ENCODE results near the gene ZFP3.

ZFP3 gene

DNA sequence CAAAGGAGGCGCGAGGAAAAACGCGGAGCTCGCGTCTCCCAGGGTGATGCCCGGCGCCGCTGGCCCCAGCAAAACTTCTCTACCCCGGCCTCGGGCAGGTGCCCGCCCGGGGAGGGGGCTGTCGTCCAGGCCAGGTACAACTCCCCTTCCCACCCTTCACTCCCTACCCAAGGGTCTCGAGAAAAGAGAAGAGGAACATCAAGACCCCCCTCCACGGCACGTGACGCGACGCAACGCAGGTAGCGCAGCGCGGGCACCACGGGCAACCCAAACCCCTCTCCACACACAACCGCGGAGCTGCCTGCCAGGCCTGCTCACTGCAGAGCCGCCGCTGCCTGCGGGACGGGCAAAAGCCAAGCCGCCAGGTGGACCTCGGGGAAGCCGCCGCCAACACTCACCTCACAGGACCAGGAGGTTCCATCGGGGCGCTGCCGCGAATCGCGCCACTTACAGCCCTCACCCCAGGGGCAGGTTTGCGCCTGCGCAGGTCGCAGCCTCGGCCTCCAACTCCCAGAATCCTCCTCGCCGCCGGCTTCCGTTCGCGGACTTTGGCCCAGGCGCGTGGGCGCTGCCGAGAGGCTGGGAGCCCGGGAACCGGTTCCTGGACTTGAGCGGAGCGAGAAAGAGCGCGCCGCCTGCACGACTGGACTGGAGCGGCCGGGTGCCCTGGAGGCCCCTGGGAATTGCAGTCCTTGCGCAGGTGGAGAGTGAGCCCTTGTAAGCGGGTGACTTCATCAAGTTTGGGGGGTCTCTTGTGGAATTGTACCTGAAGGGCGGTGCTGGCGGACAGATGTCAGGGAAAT, 33.3 kb downstream of the ZFP3 start, which contains the start of gene ZNF232:
Gene ZNF232, minus strand, starts transcription at position 477 of the 803 bp plus-strand sequence. Its CDS starts 56 bp downstream, at position 421.
- H3K9me3 ChIP-seq (replicated peaks; ENCODE audit: insufficient read depth, low read length), result no peaks in the 10 kb centered on the region
- peak within 1 kb of the TSS; percentile 96 for H3K4me2 ChIP-seq (ENCODE audit: low read depth, low read length)
- peaks cover 3% of the 10 kb centered on the region; the same call in 1 of the 2 replicates for H3K36me3 ChIP-seq (replicated peaks; ENCODE audit: insufficient read depth, low read length)
- H3F3A ChIP-seq (ENCODE audit: insufficient read depth, low read length), result 0 out of 2 replicates have a peak, but pooled peaks cover 3% of the 10 kb centered on the region
- H2AFZ ChIP-seq (ENCODE audit: low read length), result peak within 1 kb of the TSS; percentile 100
- H3K9me2 ChIP-seq (replicated peaks; ENCODE audit: insufficient read depth, low read length), result no peaks in the 10 kb centered on the region
- H3K4me1 ChIP-seq (ENCODE audit: low read length), result no peaks in the 10 kb centered on the region
- TF ChIP-seq EZH2 (optimal IDR thresholded peaks at IDR 0.05; ENCODE audit: low read depth, low read length), result no peak
- TF ChIP-seq EZH2phosphoT487 (IDR thresholded peaks at IDR 0.05; ENCODE audit: low read length), result no peak
- TF ChIP-seq, protein P1, sequence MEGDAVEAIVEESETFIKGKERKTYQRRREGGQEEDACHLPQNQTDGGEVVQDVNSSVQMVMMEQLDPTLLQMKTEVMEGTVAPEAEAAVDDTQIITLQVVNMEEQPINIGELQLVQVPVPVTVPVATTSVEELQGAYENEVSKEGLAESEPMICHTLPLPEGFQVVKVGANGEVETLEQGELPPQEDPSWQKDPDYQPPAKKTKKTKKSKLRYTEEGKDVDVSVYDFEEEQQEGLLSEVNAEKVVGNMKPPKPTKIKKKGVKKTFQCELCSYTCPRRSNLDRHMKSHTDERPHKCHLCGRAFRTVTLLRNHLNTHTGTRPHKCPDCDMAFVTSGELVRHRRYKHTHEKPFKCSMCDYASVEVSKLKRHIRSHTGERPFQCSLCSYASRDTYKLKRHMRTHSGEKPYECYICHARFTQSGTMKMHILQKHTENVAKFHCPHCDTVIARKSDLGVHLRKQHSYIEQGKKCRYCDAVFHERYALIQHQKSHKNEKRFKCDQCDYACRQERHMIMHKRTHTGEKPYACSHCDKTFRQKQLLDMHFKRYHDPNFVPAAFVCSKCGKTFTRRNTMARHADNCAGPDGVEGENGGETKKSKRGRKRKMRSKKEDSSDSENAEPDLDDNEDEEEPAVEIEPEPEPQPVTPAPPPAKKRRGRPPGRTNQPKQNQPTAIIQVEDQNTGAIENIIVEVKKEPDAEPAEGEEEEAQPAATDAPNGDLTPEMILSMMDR (IDR thresholded peaks at IDR 0.05; ENCODE audit: low read length), result no peak
- DNase-seq, result peak; percentile 96
- peak within 1 kb of the TSS; percentile 24; the same call in 1 of the 2 replicates for H3K27ac ChIP-seq (ENCODE audit: low read length)
- H3K9ac ChIP-seq (ENCODE audit: low read length), result peak within 1 kb of the TSS; percentile 77
- H3K27me3 ChIP-seq (replicated peaks; ENCODE audit: insufficient read depth, low read length), result no peaks in the 10 kb centered on the region
- no peaks in the 10 kb centered on the region for H4K20me1 ChIP-seq (ENCODE audit: insufficient read depth, low read length)
- H3K4me3 ChIP-seq (ENCODE audit: low read length), result peak within 1 kb of the TSS; percentile 99
- peaks cover 12% of the 10 kb centered on the region for H3K79me2 ChIP-seq (ENCODE audit: low read length)

DNA sequence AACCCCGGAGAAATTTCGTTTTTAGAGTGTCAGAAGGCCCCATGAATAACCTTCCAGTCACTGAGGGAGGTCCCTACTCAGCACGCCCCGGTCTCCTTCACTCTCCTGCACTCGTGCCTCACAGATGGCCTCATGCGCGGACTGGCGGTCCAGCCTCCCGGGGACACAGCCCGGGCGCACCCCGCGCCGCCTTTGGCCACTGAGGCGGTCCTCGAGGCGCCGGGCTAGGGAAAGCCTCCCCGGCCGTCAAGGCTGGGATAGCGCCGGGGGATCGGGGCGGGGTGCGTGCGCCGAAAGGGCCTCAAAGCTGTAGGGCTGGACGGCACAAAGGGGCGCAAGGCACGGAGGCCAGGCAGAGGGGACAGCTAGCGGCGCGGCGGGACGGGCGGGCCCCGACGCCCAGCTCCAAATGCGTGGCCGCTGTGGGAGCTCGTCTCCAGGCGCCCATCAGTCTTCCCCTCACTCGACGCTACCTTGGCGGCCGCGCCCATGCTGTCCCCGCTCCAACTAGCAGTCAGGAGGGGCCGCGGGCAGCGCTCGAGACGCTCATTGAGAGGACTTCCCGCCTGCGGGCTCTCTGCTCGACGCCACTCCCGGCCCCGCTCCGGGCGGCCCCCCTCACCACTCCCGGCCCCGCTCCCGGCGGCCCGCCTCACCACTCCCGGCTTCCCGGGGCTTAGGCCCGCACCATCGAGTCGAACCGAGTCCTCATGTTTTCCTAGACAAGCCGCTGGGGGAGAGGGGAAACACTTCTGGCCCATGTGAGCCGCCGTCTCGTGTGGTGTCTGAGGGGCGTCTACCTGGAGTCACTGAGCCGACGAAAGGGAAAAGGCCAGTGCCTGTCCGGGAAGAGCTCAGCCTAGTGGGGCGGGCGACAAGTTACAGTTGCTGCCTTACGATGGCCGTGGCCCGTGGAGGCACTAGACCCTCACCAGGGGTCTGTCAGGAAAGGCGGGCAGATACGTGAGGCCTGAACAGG, 37.7 kb downstream of the ZFP3 start, which contains the start of gene USP6:
Gene USP6, plus strand, starts transcription at position 360 of the 979 bp plus-strand sequence. CDS start 14,336 bp downstream, outside the sequence.
- no peaks in the 10 kb centered on the region; the same call in 1 of the 2 replicates for H3K27me3 ChIP-seq (replicated peaks; ENCODE audit: insufficient read depth, low read length)
- no peak within 1 kb of the TSS for H3K27ac ChIP-seq (ENCODE audit: low read length)
- no peaks in the 10 kb centered on the region for H3K9me3 ChIP-seq (replicated peaks; ENCODE audit: insufficient read depth, low read length)
- 0 out of 2 replicates have a peak, but pooled peaks cover 3% of the 10 kb centered on the region for H3F3A ChIP-seq (ENCODE audit: insufficient read depth, low read length)
- H3K79me2 ChIP-seq (ENCODE audit: low read length), result peaks cover 6% of the 10 kb centered on the region
- no peaks in the 10 kb centered on the region for H3K4me1 ChIP-seq (ENCODE audit: low read length)
- H3K4me2 ChIP-seq (ENCODE audit: low read depth, low read length), result no peak within 1 kb of the TSS
- TF ChIP-seq, protein P1 (IDR thresholded peaks at IDR 0.05; ENCODE audit: low read length), result no peak
- TF ChIP-seq EZH2phosphoT487 (IDR thresholded peaks at IDR 0.05; ENCODE audit: low read length), result no peak
- no peak for TF ChIP-seq EZH2 (optimal IDR thresholded peaks at IDR 0.05; ENCODE audit: low read depth, low read length)
- no peak within 1 kb of the TSS for H3K9ac ChIP-seq (ENCODE audit: low read length)
- no peaks in the 10 kb centered on the region for H4K20me1 ChIP-seq (ENCODE audit: insufficient read depth, low read length)
- no peak within 1 kb of the TSS for H2AFZ ChIP-seq (ENCODE audit: low read length)
- H3K36me3 ChIP-seq (replicated peaks; ENCODE audit: insufficient read depth, low read length), result no peaks in the 10 kb centered on the region
- no peak for DNase-seq
- H3K4me3 ChIP-seq (ENCODE audit: low read length), result no peak within 1 kb of the TSS
- H3K9me2 ChIP-seq (replicated peaks; ENCODE audit: insufficient read depth, low read length), result no peaks in the 10 kb centered on the region

- Histone ChIP-seq H3F3A (ENCODE audit: insufficient read depth, low read length) (no peaks in the 10 kb centered on the region), H3K27me3 (replicated peaks; ENCODE audit: insufficient read depth, low read length) (no peaks in the 10 kb centered on the region; the same call in 1 of the 2 replicates), H3K27ac (ENCODE audit: low read length) (no peak overlapping the region), H4K20me1 (ENCODE audit: insufficient read depth, low read length) (no peaks in the 10 kb centered on the region), H2AFZ (ENCODE audit: low read length) (no peak overlapping the region), H3K79me2 (ENCODE audit: low read length) (no peaks in the 10 kb centered on the region), H3K9me3 (replicated peaks; ENCODE audit: insufficient read depth, low read length) (no peaks in the 10 kb centered on the region), H3K9ac (ENCODE audit: low read length) (no peak overlapping the region), H3K4me1 (ENCODE audit: low read length) (no peaks in the 10 kb centered on the region), H3K36me3 (replicated peaks; ENCODE audit: insufficient read depth, low read length) (no peaks in the 10 kb centered on the region), H3K9me2 (replicated peaks; ENCODE audit: insufficient read depth, low read length) (no peaks in the 10 kb centered on the region), H3K4me2 (ENCODE audit: low read depth, low read length) (no peak overlapping the region), H3K4me3 (ENCODE audit: low read length) (no peak overlapping the region)
- DNase-seq, result no peak
- no peak for TF ChIP-seq EZH2 (optimal IDR thresholded peaks at IDR 0.05; ENCODE audit: low read depth, low read length)
- TF ChIP-seq, protein P1 (IDR thresholded peaks at IDR 0.05; ENCODE audit: low read length), result no peak
Observed at GRCh38 chr17:5118219-5118618, 40.0 kb downstream of the ZFP3 start.
